HEK293T (cell line): ENCODE results near the gene CCDC71L.

ENCODE experiments used
- NFRKB ChIP-seq: fragments of 450-650 bp; IDR thresholded peaks from 2 replicates; pipeline ENCODE4 v1.6.1; 2016; ENCODE audit warnings: mild to moderate bottlenecking, moderate library complexity
- SUZ12 ChIP-seq: fragments of 450-650 bp; IDR thresholded peaks from 2 replicates; pipeline ENCODE4 v1.6.1; 2016; ENCODE audit warnings: mild to moderate bottlenecking

- TF ChIP-seq SUZ12: no peak
- no peak for TF ChIP-seq NFRKB
These were observed 10.2 kb upstream of the CCDC71L start for GRCh38 chr7:106671160-106671559.
